C4-2B (cell line): ENCODE results near the gene RDM1.

Source experiments
- CTCF ChIP-seq: fragments of 450-650 bp; conservative IDR thresholded peaks from 2 replicates; pipeline ENCODE4 v1.5.1; 2017; ENCODE audit warnings: mild to moderate bottlenecking
- ZFX ChIP-seq: fragments of 450-650 bp; IDR thresholded peaks from 2 replicates; pipeline ENCODE4 v1.6.1; 2017

DNA sequence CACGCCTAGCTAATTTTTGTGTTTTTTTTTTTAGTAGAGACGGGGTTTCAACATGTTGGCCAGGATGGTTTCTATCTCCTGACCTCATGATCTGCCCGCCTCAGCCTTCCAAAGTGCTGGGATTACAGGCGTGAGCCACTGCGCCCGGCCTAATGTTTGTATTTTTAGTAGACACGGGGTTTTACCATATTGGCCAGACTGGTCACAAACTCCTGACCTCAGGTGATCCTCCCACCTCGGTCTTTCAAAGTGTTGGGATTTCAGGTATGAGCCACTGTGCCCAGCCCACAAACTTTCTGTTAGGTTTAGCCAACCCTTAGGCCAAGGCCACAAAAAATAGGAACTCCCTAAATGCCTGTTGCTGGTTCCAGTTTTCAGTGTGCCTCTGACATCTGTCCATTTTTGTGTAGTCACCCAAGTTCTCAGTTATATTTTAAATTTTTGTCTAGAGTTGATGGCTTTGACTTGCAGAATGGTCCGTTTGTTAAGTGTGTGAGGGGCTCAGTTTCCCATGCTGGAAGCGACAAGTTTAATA lies 38.0 kb upstream of the RDM1 start:
- no peak for TF ChIP-seq CTCF
- TF ChIP-seq ZFX, result no peak
